Caki2 (cell line): Measurements from ENCODE around the gene S100A2. TPM values are rescaled to one million over a fixed set of nuclear protein-coding genes. Genes with fewer than 3 reads are reported as not detected.
"Not testable (repeated sequence)": the region's sequence is repeated elsewhere in the genome, so short reads cannot be mapped to it uniquely, and the experiment has no call there.

Experiments
- DNase-seq: peaks from one replicate; pipeline ENCODE4 v3.0.0-alpha.2; 2015; ENCODE audit warnings: low read depth
- in situ Hi-C: cut with HindIII; loops from 2 replicates; pipeline ENCODE4 v1.10.0; 2016; ENCODE audit warnings: low sequenced_read_pairs, low pct_unique_long_range_greater_than_20kb, mixed read lengths
- total RNA-seq: library from RNA; depleted of rRNA; stranded (reverse); fragments of >200 nt; shearing (Covaris generic); gene quantifications from 2 replicates; pipeline ENCODE4 v1.2.3, GENCODE V29; 2014; ENCODE audit warnings: low replicate concordance; rRNA removed

Gene S100A2
- total RNA-seq, 1 experiment from 2014 or later = 24.4 TPM

DNA sequence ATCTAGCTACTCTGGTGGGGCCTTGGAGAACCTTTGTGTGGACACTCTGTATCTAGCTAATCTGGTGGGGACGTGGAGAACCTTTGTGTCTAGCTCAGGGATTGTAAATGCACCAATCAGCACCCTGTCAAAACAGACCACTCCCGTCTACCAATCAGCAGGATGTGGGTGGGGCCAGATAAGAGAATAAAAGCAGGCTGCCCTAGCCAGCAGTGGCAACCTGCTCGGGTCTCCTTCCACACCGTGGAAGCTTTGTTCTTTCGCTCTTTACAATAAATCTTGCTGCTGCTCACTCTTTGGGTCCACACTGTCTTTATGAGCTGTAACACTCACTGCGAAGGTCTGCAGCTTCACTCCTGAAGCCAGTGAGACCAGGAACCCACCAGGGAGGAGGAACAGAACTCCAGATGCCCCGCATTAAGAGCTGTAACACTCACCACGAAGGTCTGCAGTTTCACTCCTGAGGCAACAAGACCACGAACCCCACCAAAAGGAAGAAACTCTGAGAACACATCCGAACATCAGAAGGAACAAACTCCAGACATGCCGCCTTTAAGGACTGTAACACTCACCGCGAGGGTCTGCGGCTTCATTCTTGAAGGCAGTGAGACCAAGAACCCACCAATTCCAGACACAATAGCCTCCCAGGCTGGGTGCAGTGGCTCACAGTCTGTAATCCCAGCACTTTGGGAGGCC lies 43.1 kb downstream of the S100A2 start:
- in situ Hi-C loops, DNase-seq: not testable (repeated sequence)

DNA sequence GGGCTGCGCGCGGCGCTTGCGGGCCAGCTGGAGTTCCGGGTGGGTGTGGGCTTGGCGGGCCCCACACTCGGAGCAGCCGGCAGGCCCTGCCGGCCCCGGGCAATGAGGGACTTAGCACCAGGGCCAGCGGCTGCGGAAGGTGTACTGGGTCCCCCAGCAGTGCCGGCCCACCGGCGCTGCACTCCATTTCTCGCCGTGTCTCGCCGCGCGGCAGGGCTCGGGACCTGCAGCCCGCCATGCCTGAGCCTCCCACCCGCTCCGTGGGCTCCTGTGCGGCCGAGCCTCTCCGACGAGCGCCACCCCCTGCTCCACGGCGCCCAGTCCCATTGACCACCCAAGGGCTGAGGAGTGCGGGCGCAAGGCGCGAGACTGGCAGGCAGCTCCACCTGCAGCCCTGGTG lies 43.8 kb downstream of the S100A2 start:
- in situ Hi-C loops = not testable (repeated sequence)

GRCh38 chr1:153520818-153521476 lies 44.7 kb downstream of the S100A2 start:
- in situ Hi-C loops = no loop called here
- no peak for DNase-seq

More for the DNA sequence above, 43.8 kb downstream of the S100A2 start:
- DNase-seq = not testable (repeated sequence)

DNA sequence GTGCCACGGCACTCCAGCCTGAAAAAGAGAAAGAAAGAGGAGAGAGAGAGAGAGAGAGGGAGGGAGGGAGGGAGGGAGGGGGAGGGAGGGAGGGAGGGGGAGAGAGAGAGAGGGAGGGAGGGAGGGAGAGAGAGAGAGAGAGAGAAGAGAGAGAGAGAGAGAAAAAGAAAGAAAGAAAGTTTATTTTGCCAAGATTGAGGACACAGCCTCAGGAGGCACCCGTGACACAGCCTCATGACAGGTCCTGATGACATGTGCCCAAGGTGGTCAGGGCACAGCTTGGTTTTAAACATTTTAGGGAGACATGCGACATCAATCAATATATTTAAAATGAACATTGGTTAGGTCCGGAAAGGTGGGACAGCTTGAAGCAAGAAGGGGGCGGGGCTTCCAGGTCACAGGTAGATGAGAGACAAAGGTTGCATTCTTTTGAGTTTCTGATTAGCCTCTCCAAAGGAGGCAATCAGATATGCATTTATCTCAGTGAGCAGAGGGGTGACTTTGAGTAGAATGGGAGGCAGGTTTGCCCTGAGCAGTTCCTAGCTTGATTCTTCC lies 45.4 kb downstream of the S100A2 start:
- in situ Hi-C loops, DNase-seq: not testable (repeated sequence)

GRCh38 chr1:153519242-153519641 lies 46.4 kb downstream of the S100A2 start:
- in situ Hi-C loops = no loop called here

DNA sequence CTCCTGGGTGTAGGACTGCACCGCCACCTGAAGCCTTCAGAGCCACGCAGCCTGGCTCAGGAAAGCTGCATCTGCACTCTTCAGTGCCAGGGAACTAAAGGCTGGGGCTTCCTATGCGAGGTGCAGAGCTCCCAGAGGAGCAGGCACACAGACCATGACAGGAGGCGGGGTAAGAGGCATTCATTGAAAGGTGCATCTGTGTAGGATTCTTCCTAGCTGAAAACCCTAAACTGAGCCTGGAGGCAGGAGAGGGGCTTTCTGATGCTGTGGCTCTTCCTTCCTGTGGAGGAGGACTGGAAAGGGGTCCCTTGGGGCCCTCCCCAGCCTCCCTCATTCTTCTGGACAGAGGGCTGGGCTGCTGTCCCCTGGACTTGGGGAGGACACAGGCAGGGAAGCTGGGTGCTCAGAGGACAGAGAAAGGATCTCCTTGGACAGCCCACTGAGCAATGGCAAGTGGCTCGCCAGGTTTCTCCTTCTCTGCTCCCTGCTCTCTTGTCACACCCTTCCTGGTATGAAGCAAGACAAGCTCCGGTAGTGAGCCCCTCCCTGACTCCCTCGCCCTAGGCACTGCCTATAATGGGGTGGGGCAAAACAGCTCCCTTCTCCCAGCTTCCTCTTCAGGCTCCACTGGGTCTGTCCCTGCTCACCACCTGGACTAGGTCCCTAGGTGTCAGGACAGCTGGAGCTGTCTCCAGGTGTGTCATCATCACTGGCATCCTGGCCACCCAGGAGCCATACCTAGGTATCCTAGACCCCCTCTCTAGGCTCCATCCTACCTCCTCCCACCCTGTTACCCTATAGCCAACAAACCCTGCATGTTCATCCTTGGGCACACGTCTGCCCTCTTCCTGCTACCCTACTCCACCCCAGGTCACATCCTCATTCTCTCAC lies 49.9 kb downstream of the S100A2 start:
- DNase-seq = peak; percentile 65
- in situ Hi-C loops = no loop called here

More at GRCh38 chr1:153519242-153519641, 46.4 kb downstream of the S100A2 start:
- no peak for DNase-seq

- DNase-seq = no peak
- in situ Hi-C loops = no loop called here
Measured at GRCh38 chr1:153513666-153514065, 52.0 kb downstream of the S100A2 start.

DNA sequence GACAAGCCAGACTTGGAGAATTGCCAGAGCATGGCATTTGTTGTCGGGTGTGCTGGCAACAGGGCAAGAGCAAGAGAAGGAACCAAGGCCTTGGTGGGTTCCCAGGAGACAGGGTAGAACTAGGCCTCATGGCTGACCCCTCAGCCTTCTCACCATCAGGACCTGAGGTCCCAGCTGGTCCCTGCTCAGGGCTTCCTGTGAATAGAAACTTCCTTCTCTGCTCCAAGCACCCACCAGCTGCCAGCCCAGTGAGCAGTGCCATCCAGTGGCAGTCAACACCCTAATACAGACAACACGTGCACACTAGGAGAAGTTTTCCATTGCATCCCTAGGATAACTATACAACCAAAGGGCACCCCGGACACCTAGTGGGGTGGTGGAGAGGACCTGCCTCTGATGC lies 52.6 kb downstream of the S100A2 start:
- in situ Hi-C loops = no loop called here
- no peak for DNase-seq

Other genes with a start within 250 kb of the S100A2 start
- not detected in 2 replicates for gene PGLYRP4, start 217.0 kb downstream of the S100A2 start, total RNA-seq
- not detected in 2 replicates for gene S100A9, start 208.0 kb downstream of the S100A2 start, total RNA-seq
- gene S100A12, start 190.2 kb downstream of the S100A2 start, total RNA-seq = not detected in 2 replicates
- gene S100A8, start 174.8 kb downstream of the S100A2 start, total RNA-seq = not detected in 2 replicates
- gene S100A7A, start 149.3 kb downstream of the S100A2 start, total RNA-seq = not detected in 2 replicates
- gene S100A7, start 105.2 kb downstream of the S100A2 start, total RNA-seq = not detected in 2 replicates
- gene S100A6, start 29.9 kb downstream of the S100A2 start, total RNA-seq = 1,350 and 1,721 TPM in 2 replicates
- gene S100A5, start 24.9 kb downstream of the S100A2 start, total RNA-seq = not detected in 2 replicates
- gene S100A4, start 20.0 kb downstream of the S100A2 start, total RNA-seq = 40.4 and 54.7 TPM in 2 replicates
- not detected in 2 replicates for gene S100A3, start 16.6 kb downstream of the S100A2 start, total RNA-seq
- 310 and 401 TPM in 2 replicates for gene S100A16, start 47.3 kb upstream of the S100A2 start, total RNA-seq
- not detected in 2 replicates for gene S100A14, start 50.5 kb upstream of the S100A2 start, total RNA-seq
- 155 and 171 TPM in 2 replicates for gene S100A13, start 61.7 kb upstream of the S100A2 start, total RNA-seq
- gene S100A1, start 62.6 kb upstream of the S100A2 start, total RNA-seq = not detected in 2 replicates
- gene CHTOP, start 68.2 kb upstream of the S100A2 start, total RNA-seq = 34.6 and 42.0 TPM in 2 replicates
- gene SNAPIN, start 92.9 kb upstream of the S100A2 start, total RNA-seq = 76.2 and 78.5 TPM in 2 replicates
- gene ILF2, start 105.1 kb upstream of the S100A2 start, total RNA-seq = 271 and 308 TPM in 2 replicates
- 0.41 TPM in 1 of 2 replicates, not detected in the other for gene NPR1, start 112.8 kb upstream of the S100A2 start, total RNA-seq
- gene INTS3, start 162.2 kb upstream of the S100A2 start, total RNA-seq = 19.9 and 23.1 TPM in 2 replicates
- 34.8 and 43.2 TPM in 2 replicates for gene SLC27A3, start 209.6 kb upstream of the S100A2 start, total RNA-seq